OCI-LY3 (cell line): ENCODE data around the gene SPNS3.

ENCODE experiments used
- CTCF ChIP-seq: fragments of 200-600, 300-600 bp; sonication (generic); IDR thresholded peaks from 2 replicates; pipeline ENCODE4 v1.5.1; 2014; ENCODE audit warnings: antibody characterized with exemption, low read length, low read depth
- EZH2phosphoT487 ChIP-seq: fragments of 200-600 bp; shearing (Covaris generic); IDR thresholded peaks from 2 replicates; pipeline ENCODE4 v1.6.1; 2018; ENCODE audit warnings: antibody characterized with exemption, mixed run types, low read depth

GRCh38 chr17:4535667-4536258 lies 102.0 kb downstream of the SPNS3 start:
- TF ChIP-seq CTCF (no peak), EZH2phosphoT487 (no peak)
